ENCODE data around the gene MYOCD. TPM values are rescaled to one million over a fixed set of nuclear protein-coding genes. Genes with fewer than 3 reads are reported as not detected.

The MYOCD gene
- total RNA-seq, 1 donor from 2014 or later, result 26.5 TPM

DNA sequence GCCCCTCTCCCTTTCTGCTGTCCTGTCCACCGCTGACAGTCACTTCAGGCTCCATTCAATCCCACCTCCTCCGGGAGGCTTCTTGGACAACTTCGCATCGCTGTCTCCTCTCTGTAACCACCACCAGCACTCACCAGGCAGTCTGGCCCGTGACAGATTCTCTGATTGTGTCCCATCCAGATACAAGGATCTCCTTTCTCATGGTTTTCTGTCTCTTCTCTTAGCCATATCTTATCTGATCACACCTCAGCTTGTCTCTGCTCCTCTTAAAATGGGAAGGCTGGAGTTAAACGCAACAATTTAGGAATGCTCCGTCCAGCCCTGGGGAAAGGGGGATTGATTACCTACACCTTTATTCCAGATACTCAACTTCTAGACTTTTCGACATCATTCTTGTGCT lies 66.7 kb downstream of the MYOCD start:
- no peak overlapping the region for H3K27ac ChIP-seq
- no peak for TF ChIP-seq POLR2A (IDR thresholded peaks at IDR 0.05)
- TF ChIP-seq, protein P1, sequence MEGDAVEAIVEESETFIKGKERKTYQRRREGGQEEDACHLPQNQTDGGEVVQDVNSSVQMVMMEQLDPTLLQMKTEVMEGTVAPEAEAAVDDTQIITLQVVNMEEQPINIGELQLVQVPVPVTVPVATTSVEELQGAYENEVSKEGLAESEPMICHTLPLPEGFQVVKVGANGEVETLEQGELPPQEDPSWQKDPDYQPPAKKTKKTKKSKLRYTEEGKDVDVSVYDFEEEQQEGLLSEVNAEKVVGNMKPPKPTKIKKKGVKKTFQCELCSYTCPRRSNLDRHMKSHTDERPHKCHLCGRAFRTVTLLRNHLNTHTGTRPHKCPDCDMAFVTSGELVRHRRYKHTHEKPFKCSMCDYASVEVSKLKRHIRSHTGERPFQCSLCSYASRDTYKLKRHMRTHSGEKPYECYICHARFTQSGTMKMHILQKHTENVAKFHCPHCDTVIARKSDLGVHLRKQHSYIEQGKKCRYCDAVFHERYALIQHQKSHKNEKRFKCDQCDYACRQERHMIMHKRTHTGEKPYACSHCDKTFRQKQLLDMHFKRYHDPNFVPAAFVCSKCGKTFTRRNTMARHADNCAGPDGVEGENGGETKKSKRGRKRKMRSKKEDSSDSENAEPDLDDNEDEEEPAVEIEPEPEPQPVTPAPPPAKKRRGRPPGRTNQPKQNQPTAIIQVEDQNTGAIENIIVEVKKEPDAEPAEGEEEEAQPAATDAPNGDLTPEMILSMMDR (IDR thresholded peaks at IDR 0.05), result no peak
- TF ChIP-seq POLR2AphosphoS5 (IDR thresholded peaks at IDR 0.05; ENCODE audit: insufficient read depth in 1 of 2, low read depth in 1 of 2), result no peak

GRCh38 chr17:12734926-12735325 lies 69.2 kb downstream of the MYOCD start:
- no peaks in the 10 kb centered on the region for H3K27me3 ChIP-seq
- no peaks in the 10 kb centered on the region for H3K9me3 ChIP-seq
- no peak for DNase-seq (ENCODE audit: extremely low spot score in 2 of 2)
- H3K36me3 ChIP-seq, result no peaks in the 10 kb centered on the region
- H3K4me1 ChIP-seq, result no peaks in the 10 kb centered on the region
- no peak overlapping the region for H3K27ac ChIP-seq
- no peak for TF ChIP-seq POLR2AphosphoS5 (IDR thresholded peaks at IDR 0.05; ENCODE audit: insufficient read depth in 1 of 2, low read depth in 1 of 2)
- no peak for TF ChIP-seq POLR2A (IDR thresholded peaks at IDR 0.05)
- TF ChIP-seq, protein P1 (IDR thresholded peaks at IDR 0.05), result no peak
- H3K4me3 ChIP-seq, result no peak overlapping the region
- intact Hi-C loops (cut with DNase I), result no loop called here

More for the DNA sequence above, 66.7 kb downstream of the MYOCD start:
- H3K4me3 ChIP-seq, result no peak overlapping the region
- intact Hi-C loops (cut with DNase I), result no loop called here
- DNase-seq (ENCODE audit: extremely low spot score in 2 of 2), result no peak
- peaks cover 2% of the 10 kb centered on the region for H3K4me1 ChIP-seq
- no peaks in the 10 kb centered on the region for H3K9me3 ChIP-seq
- H3K36me3 ChIP-seq, result no peaks in the 10 kb centered on the region
- no peaks in the 10 kb centered on the region for H3K27me3 ChIP-seq

GRCh38 chr17:12735517-12735916 lies 69.8 kb downstream of the MYOCD start:
- DNase-seq (ENCODE audit: extremely low spot score in 2 of 2), result no peak
- Histone ChIP-seq H3K36me3 (no peaks in the 10 kb centered on the region), H3K4me1 (no peaks in the 10 kb centered on the region), H3K27me3 (no peaks in the 10 kb centered on the region), H3K4me3 (no peak overlapping the region), H3K9me3 (no peaks in the 10 kb centered on the region), H3K27ac (no peak overlapping the region)
- TF ChIP-seq, protein P1 (IDR thresholded peaks at IDR 0.05), result no peak
- intact Hi-C loops (cut with DNase I), result no loop called here

DNA sequence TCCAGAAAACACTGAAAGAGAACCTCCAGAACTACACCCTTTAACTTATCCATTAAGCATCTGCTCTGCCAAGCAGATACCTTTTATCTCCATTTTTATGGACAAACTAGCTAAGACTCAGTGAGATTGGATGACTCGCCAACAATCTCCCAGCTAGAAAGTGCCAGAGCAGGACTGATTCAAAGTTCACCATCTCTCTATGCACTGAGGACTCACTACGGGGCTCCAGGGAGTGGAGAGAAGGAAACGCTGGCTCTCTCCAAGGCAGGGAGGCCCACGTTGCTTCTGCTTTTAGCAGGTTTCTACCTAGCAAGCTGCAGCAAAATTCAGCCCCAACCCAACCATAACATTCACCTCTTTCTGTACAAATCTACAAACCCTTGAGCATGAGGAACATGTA lies 70.8 kb downstream of the MYOCD start:
- Histone ChIP-seq H3K27me3 (no peaks in the 10 kb centered on the region), H3K4me3 (no peak overlapping the region), H3K9me3 (no peaks in the 10 kb centered on the region), H3K27ac (no peak overlapping the region), H3K4me1 (no peaks in the 10 kb centered on the region), H3K36me3 (no peaks in the 10 kb centered on the region)
- intact Hi-C loops (cut with DNase I), result no loop called here
- TF ChIP-seq POLR2A (IDR thresholded peaks at IDR 0.05) (no peak), POLR2AphosphoS5 (IDR thresholded peaks at IDR 0.05; ENCODE audit: insufficient read depth in 1 of 2, low read depth in 1 of 2) (no peak)
- TF ChIP-seq, protein P1 (IDR thresholded peaks at IDR 0.05), result no peak
- no peak for DNase-seq (ENCODE audit: extremely low spot score in 2 of 2)

- Histone ChIP-seq H3K36me3 (no peaks in the 10 kb centered on the region), H3K27me3 (no peaks in the 10 kb centered on the region), H3K9me3 (no peaks in the 10 kb centered on the region), H3K4me3 (no peak overlapping the region), H3K4me1 (no peaks in the 10 kb centered on the region), H3K27ac (no peak overlapping the region)
- TF ChIP-seq POLR2A (IDR thresholded peaks at IDR 0.05) (no peak), POLR2AphosphoS5 (IDR thresholded peaks at IDR 0.05; ENCODE audit: insufficient read depth in 1 of 2, low read depth in 1 of 2) (no peak)
- TF ChIP-seq, protein P1 (IDR thresholded peaks at IDR 0.05), result no peak
- intact Hi-C loops (cut with DNase I), result no loop called here
- DNase-seq (ENCODE audit: extremely low spot score in 2 of 2), result no peak
Measured at GRCh38 chr17:12737740-12738469, 72.2 kb downstream of the MYOCD start.

Measured in vagina (tissue), 2 donors.